Measurements from ENCODE around the gene DUSP19.

- TF ChIP-seq CTCF (IDR thresholded peaks at IDR 0.05) (peak; percentile 89 to 100), EP300 (IDR thresholded peaks at IDR 0.05) (no peak), POLR2AphosphoS5 (IDR thresholded peaks at IDR 0.05) (no peak)
These were observed 39.9 kb upstream of the DUSP19 start, which contains the start of gene NCKAP1 for GRCh38 chr2:183038341-183039300.
